ENCODE data around the gene FAM78A. TPM values are rescaled to one million over a fixed set of nuclear protein-coding genes. Genes with fewer than 3 reads are reported as not detected.

Gene FAM78A
- total RNA-seq, 1 experiment from 2014 or later = 3.0 TPM

- no peak for TF ChIP-seq PREB (CRISPR knock-in tag; IDR thresholded peaks at IDR 0.05; ENCODE audit: borderline replicate concordance)
These were observed 39.0 kb downstream of the FAM78A start (continued) for GRCh38 chr9:131237291-131237690.

- TF ChIP-seq KAT7 (CRISPR knock-in tag; IDR thresholded peaks at IDR 0.05; ENCODE audit: borderline replicate concordance) (no peak), JAZF1 (CRISPR knock-in tag; IDR thresholded peaks at IDR 0.05) (no peak), ZNF263 (CRISPR knock-in tag; IDR thresholded peaks at IDR 0.05; ENCODE audit: low read depth) (no peak), GABPB1 (CRISPR knock-in tag; IDR thresholded peaks at IDR 0.05) (no peak), ZNF532 (CRISPR knock-in tag; IDR thresholded peaks at IDR 0.05; ENCODE audit: borderline replicate concordance) (no peak), IRF1 (CRISPR knock-in tag; IDR thresholded peaks at IDR 0.05) (no peak), ZNF121 (CRISPR knock-in tag; IDR thresholded peaks at IDR 0.05) (no peak), ZNF416 (CRISPR knock-in tag; IDR thresholded peaks at IDR 0.05) (no peak), ETV6 (CRISPR knock-in tag; IDR thresholded peaks at IDR 0.05) (no peak), NFE2L1 (CRISPR knock-in tag; IDR thresholded peaks at IDR 0.05) (no peak), TCF7 (CRISPR knock-in tag; IDR thresholded peaks at IDR 0.05; ENCODE audit: low read depth) (no peak), ZNF396 (CRISPR knock-in tag; IDR thresholded peaks at IDR 0.05; ENCODE audit: borderline replicate concordance) (no peak)
- Mint-ChIP-seq H3K27ac (no peak overlapping the region), H3K27me3 (ENCODE audit: low read depth) (no peaks in the 10 kb centered on the region), H3K4me1 (peaks cover 21% of the 10 kb centered on the region), H3K36me3 (peaks cover 15% of the 10 kb centered on the region), H3K4me3 (no peak overlapping the region), H3K9me3 (no peaks in the 10 kb centered on the region)
- ChIA-PET POLR2A (no interaction called here), CTCF (interaction anchor here (2.1 to 2.4 kb wide), 2 partner anchors 99 to 100 kb away, joined by 14 to 20 read pairs; no protein-coding TSS in a partner anchor)
- DNase-seq (ENCODE audit: low spot score) (no peak), ATAC-seq (no peak)
These were observed 39.5 kb downstream of the FAM78A start for GRCh38 chr9:131236761-131237160.

- H3K9me3 Mint-ChIP-seq = no peaks in the 10 kb centered on the region
- peaks cover 21% of the 10 kb centered on the region for H3K4me1 Mint-ChIP-seq
- no peaks in the 10 kb centered on the region for H3K27me3 Mint-ChIP-seq (ENCODE audit: low read depth)
- peaks cover 18% of the 10 kb centered on the region for H3K36me3 Mint-ChIP-seq
- ATAC-seq (no peak), DNase-seq (ENCODE audit: low spot score) (no peak)
- POLR2A ChIA-PET = no interaction called here
- no peak overlapping the region; the same call in 1 of the 2 replicates for H3K27ac Mint-ChIP-seq
- H3K4me3 Mint-ChIP-seq = no peak overlapping the region
- no peak for TF ChIP-seq ZNF396 (CRISPR knock-in tag; IDR thresholded peaks at IDR 0.05; ENCODE audit: borderline replicate concordance)
- no peak for TF ChIP-seq TEAD1 (CRISPR knock-in tag; IDR thresholded peaks at IDR 0.05)
- TF ChIP-seq NFATC4 (CRISPR knock-in tag; IDR thresholded peaks at IDR 0.05) = no peak
- no peak for TF ChIP-seq MLX (CRISPR knock-in tag; IDR thresholded peaks at IDR 0.05)
- TF ChIP-seq ZNF138 (CRISPR knock-in tag; conservative IDR thresholded peaks at IDR 0.05) = no peak
- CTCF ChIA-PET = interaction anchor here (1.3 to 2.1 kb wide), 2 partner anchors 56 to 100 kb away, joined by 3 to 14 read pairs; no protein-coding TSS in a partner anchor
These were observed 40.1 kb downstream of the FAM78A start for GRCh38 chr9:131236161-131236560.
